ENCODE data around the gene TAS2R30.

TAS2R30 gene

GRCh38 chr12:11134305-11134704, at the start of gene TAS2R30:
TSS of gene TAS2R30 (minus strand) at chr12:11134644. CDS start at chr12:11134244, 400 bp downstream.
- in situ Hi-C loops (cut with HindIII; ENCODE audit: low pct_ligation_motif_present, low pct_unique_long_range_greater_than_20kb, low sequenced_read_pairs): no loop called here
- no peak for DNase-seq

GRCh38 chr12:11183011-11183410, 48.6 kb upstream of the TAS2R30 start:
- DNase-seq: no peak
- in situ Hi-C loops (cut with HindIII; ENCODE audit: low pct_ligation_motif_present, low pct_unique_long_range_greater_than_20kb, low sequenced_read_pairs): no loop called here

- DNase-seq: no peak
- in situ Hi-C loops (cut with HindIII; ENCODE audit: low pct_ligation_motif_present, low pct_unique_long_range_greater_than_20kb, low sequenced_read_pairs): no loop called here
These were observed 48.1 kb upstream of the TAS2R30 start for GRCh38 chr12:11182529-11182928.

- DNase-seq: no peak
- in situ Hi-C loops (cut with HindIII; ENCODE audit: low pct_ligation_motif_present, low pct_unique_long_range_greater_than_20kb, low sequenced_read_pairs): no loop called here
These were observed 43.8 kb upstream of the TAS2R30 start for GRCh38 chr12:11178250-11178649.

GRCh38 chr12:11174022-11174421, 39.6 kb upstream of the TAS2R30 start:
- no peak for DNase-seq
- in situ Hi-C loops (cut with HindIII; ENCODE audit: low pct_ligation_motif_present, low pct_unique_long_range_greater_than_20kb, low sequenced_read_pairs): no loop called here

GRCh38 chr12:11171969-11172675, 37.7 kb upstream of the TAS2R30 start:
- peak; percentile 61 for DNase-seq
- in situ Hi-C loops (cut with HindIII; ENCODE audit: low pct_ligation_motif_present, low pct_unique_long_range_greater_than_20kb, low sequenced_read_pairs): no loop called here

GRCh38 chr12:11171145-11171968, 36.9 kb upstream of the TAS2R30 start, which contains the start of gene SMIM10L1:
TSS of gene SMIM10L1 (plus strand) at chr12:11171194. CDS start at chr12:11171357, 163 bp downstream.
- in situ Hi-C loops (cut with HindIII; ENCODE audit: low pct_ligation_motif_present, low pct_unique_long_range_greater_than_20kb, low sequenced_read_pairs): no loop called here

GRCh38 chr12:11170810-11171144, 36.3 kb upstream of the TAS2R30 start:
- in situ Hi-C loops (cut with HindIII; ENCODE audit: low pct_ligation_motif_present, low pct_unique_long_range_greater_than_20kb, low sequenced_read_pairs): no loop called here
- no peak for DNase-seq

More at GRCh38 chr12:11171145-11171968, 36.9 kb upstream of the TAS2R30 start, which contains the start of gene SMIM10L1:
- peak; percentile 99 for DNase-seq

GRCh38 chr12:11166300-11166699, 31.9 kb upstream of the TAS2R30 start:
- in situ Hi-C loops (cut with HindIII; ENCODE audit: low pct_ligation_motif_present, low pct_unique_long_range_greater_than_20kb, low sequenced_read_pairs): no loop called here
- DNase-seq: no peak

GRCh38 chr12:11164384-11164783, 29.9 kb upstream of the TAS2R30 start:
- in situ Hi-C loops (cut with HindIII; ENCODE audit: low pct_ligation_motif_present, low pct_unique_long_range_greater_than_20kb, low sequenced_read_pairs): no loop called here
- no peak for DNase-seq

- in situ Hi-C loops (cut with HindIII; ENCODE audit: low pct_ligation_motif_present, low pct_unique_long_range_greater_than_20kb, low sequenced_read_pairs): no loop called here
- no peak for DNase-seq
These were observed 28.1 kb upstream of the TAS2R30 start for GRCh38 chr12:11162502-11162901.

GRCh38 chr12:11158885-11159444, 24.5 kb upstream of the TAS2R30 start:
- no peak for DNase-seq
- in situ Hi-C loops (cut with HindIII; ENCODE audit: low pct_ligation_motif_present, low pct_unique_long_range_greater_than_20kb, low sequenced_read_pairs): no loop called here

GRCh38 chr12:11154400-11154925, 20.0 kb upstream of the TAS2R30 start:
- DNase-seq: no peak
- in situ Hi-C loops (cut with HindIII; ENCODE audit: low pct_ligation_motif_present, low pct_unique_long_range_greater_than_20kb, low sequenced_read_pairs): no loop called here

GRCh38 chr12:11152725-11153124, 18.3 kb upstream of the TAS2R30 start:
- in situ Hi-C loops (cut with HindIII; ENCODE audit: low pct_ligation_motif_present, low pct_unique_long_range_greater_than_20kb, low sequenced_read_pairs): no loop called here
- DNase-seq: no peak

- in situ Hi-C loops (cut with HindIII; ENCODE audit: low pct_ligation_motif_present, low pct_unique_long_range_greater_than_20kb, low sequenced_read_pairs): no loop called here
These were observed 16.4 kb upstream of the TAS2R30 start for GRCh38 chr12:11150832-11151231.

GRCh38 chr12:11147420-11147819, 13.0 kb upstream of the TAS2R30 start:
- DNase-seq: no peak
- in situ Hi-C loops (cut with HindIII; ENCODE audit: low pct_ligation_motif_present, low pct_unique_long_range_greater_than_20kb, low sequenced_read_pairs): no loop called here

More at GRCh38 chr12:11150832-11151231, 16.4 kb upstream of the TAS2R30 start:
- DNase-seq: no peak

GRCh38 chr12:11144297-11144696, 9.9 kb upstream of the TAS2R30 start:
- in situ Hi-C loops (cut with HindIII; ENCODE audit: low pct_ligation_motif_present, low pct_unique_long_range_greater_than_20kb, low sequenced_read_pairs): no loop called here
- DNase-seq: no peak

GRCh38 chr12:11143352-11143751, 8.9 kb upstream of the TAS2R30 start:
- in situ Hi-C loops (cut with HindIII; ENCODE audit: low pct_ligation_motif_present, low pct_unique_long_range_greater_than_20kb, low sequenced_read_pairs): no loop called here
- no peak for DNase-seq

GRCh38 chr12:11136075-11136474, 1.6 kb upstream of the TAS2R30 start:
- in situ Hi-C loops (cut with HindIII; ENCODE audit: low pct_ligation_motif_present, low pct_unique_long_range_greater_than_20kb, low sequenced_read_pairs): no loop called here
- DNase-seq: no peak
